ENCODE measurements around the gene LTBP1.

DNA sequence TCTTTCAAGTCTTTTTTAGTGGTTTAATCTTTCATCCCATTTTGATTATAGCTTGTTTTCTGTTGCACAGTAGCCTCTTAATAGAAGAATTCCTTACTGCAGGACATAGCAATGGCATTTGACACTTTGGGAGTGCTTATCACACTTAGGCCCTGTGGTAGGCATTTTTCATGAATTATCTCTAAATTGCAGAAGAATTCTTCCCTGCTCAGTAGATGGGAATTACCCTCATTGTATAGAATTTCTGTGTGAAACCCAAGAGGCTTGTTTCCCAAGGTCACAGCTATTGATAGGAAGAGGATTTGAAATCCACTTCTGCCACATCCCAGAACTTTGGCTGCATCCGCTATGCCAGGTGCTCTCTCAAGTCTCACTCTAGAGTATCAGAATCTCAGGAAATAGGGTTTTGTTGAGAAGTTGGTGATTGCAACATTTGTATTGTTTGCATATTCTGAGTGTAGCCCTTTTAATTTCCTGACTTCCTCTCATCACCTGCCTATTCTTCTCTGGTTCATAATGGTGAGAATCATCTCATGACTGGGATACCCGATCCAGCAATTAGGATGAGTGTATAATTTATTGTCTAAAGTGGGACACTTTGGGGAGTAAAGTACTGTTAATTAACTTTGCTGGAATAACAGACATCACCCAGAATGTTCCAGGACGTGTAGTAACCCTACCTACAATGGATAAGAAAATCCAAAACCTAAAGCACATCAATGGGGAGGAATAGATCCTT lies 274.5 kb downstream of the LTBP1 start:
- TF ChIP-seq POLR2A (IDR thresholded peaks at IDR 0.05), result no peak
- TF ChIP-seq, protein P1, sequence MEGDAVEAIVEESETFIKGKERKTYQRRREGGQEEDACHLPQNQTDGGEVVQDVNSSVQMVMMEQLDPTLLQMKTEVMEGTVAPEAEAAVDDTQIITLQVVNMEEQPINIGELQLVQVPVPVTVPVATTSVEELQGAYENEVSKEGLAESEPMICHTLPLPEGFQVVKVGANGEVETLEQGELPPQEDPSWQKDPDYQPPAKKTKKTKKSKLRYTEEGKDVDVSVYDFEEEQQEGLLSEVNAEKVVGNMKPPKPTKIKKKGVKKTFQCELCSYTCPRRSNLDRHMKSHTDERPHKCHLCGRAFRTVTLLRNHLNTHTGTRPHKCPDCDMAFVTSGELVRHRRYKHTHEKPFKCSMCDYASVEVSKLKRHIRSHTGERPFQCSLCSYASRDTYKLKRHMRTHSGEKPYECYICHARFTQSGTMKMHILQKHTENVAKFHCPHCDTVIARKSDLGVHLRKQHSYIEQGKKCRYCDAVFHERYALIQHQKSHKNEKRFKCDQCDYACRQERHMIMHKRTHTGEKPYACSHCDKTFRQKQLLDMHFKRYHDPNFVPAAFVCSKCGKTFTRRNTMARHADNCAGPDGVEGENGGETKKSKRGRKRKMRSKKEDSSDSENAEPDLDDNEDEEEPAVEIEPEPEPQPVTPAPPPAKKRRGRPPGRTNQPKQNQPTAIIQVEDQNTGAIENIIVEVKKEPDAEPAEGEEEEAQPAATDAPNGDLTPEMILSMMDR (IDR thresholded peaks at IDR 0.05), result no peak
- no peak for TF ChIP-seq POLR2AphosphoS5 (IDR thresholded peaks at IDR 0.05)

All from breast epithelium (tissue), 3 donors.